Hypothalamus (tissue), 51 donors: ENCODE measurements around the gene FBXO33.
"Not testable (repeated sequence)": the region's sequence is repeated elsewhere in the genome, so short reads cannot be mapped to it uniquely, and the experiment has no call there.

Experiments used
- DNase-seq, 51 donors: peaks; one replicate each; lab custom pipeline; 2025; lab: John Stamatoyannopoulos, UW

Gene FBXO33

DNA sequence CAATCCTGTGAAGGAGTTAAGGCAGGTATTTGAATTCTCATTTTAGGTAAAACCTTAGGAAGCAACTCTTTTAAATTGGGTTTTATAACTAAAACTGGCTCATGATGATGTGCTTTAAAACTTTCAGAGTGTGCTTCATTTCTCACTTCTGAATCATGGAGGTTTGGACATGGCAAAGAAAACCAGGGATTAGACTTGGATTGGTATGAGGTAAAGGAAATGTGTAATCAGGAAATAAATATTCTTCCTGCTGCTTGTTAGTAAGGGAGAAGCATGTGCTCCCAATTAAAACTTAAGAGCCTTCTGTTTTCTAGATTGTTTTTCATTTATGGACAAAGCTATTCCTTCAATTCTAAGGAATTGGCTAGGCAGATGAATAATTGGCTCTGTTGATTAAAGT, 57.4 kb downstream of the FBXO33 start:
- no peak for DNase-seq

DNA sequence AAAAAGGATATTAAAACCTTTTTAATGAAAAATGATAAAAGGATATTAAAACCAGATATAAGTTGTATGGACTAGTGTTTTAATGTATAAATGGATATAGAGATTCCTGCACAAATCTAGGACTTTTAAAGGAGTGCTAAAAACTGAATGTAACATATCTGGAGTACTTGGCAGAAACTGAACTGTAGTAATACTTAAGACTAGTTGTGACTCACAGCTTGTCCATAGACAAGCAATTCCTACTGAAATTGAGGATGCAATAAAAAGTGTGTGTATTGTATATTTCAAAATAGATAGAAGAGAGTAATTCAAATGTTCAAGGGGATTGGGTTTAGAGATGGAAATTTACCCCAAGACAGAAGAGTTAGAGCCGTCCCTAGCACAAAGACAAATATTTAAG, 59.6 kb downstream of the FBXO33 start:
- DNase-seq, result no peak

DNA sequence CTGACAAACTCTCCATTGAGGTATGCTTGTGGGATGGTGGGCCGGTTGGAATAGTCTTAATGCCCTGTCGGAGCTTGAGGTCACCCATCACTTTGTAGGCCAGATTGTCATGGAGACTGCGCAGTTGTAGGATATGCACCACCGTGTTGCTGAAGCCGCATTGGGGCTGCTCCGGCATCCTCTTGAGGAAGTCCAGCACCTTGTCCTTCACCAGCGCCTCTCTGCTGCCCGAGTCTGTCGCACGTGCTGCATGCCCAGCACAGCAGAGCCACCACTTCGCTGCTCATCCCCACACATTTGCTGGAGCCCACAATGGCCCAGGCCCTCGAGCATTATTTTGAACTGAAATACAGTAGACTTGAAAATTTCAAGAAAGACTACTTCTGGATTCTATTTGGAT, 61.8 kb downstream of the FBXO33 start:
- no peak for DNase-seq

DNA sequence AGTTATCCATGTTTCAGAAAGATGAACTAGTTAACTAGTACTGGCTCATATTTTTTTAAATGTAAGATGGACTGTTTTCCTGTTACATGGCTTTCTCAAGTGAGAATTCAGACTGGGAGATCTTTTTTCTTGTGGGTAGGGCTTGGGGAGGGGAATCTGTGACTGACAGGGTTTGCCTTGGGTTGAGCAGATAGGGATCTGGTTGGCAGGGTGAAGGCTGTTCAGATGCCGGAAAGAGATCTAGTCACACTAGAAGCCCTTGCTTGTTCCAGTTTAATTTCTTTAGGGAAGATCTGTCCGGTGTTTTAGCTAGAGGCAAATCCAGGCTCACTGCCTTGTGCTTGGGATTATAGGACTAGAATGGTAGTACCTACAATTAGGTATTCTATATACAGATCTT, 63.2 kb downstream of the FBXO33 start:
- DNase-seq, result no peak

DNA sequence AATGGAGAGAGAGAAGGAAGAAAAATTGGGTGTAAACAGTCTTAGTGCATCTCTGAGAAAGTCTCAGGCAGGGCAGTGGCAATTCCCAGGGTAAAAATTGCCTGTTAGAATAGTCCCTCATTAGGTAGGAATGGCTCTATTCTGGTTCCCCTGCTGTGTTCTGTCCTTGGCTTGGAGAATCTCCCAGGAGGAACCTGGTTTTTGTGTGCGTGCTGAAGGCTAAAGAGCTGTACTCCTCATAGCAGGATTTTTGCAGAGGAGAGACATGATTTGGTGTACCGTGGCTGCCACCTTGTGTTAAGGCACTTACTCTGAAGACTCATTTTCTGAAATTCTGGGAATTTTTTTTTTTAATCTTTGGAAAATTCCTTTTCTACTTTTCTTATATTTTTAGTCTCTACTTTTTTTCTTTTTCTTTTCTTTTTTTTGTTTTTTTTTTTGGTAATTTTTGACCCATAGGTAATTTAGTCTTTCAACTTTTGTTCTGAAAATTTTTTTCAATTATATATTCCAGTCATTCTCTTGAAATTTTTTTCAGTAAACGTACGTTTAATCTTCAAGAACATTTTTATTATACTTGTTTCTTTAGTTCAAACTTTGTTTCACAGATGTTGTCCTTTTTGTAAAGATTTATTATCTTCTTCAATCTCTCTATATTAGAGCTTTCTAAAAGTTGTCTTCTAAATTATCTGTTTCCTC, 63.8 kb downstream of the FBXO33 start:
- DNase-seq, result peak in 18 of 51 donors; percentile 7 to 59 (median 25)

DNA sequence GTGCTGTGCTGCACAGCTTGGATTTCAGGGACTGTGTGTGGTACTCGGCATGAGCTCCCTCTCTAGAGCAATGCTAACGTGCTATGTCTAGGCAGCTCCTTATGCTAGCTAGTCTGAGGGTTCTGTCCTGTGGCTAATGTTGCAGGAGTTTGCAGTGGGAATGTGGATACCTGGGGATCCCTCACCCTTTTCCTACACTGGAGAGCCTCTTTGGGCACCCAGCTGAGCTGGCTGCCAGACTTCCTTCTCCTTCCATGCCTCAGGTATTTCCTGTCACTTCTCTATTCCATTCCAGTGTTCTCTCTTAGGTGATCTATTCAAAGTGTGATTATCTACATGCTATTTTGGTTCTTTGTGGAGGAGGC, 64.9 kb downstream of the FBXO33 start:
- no peak for DNase-seq

DNA sequence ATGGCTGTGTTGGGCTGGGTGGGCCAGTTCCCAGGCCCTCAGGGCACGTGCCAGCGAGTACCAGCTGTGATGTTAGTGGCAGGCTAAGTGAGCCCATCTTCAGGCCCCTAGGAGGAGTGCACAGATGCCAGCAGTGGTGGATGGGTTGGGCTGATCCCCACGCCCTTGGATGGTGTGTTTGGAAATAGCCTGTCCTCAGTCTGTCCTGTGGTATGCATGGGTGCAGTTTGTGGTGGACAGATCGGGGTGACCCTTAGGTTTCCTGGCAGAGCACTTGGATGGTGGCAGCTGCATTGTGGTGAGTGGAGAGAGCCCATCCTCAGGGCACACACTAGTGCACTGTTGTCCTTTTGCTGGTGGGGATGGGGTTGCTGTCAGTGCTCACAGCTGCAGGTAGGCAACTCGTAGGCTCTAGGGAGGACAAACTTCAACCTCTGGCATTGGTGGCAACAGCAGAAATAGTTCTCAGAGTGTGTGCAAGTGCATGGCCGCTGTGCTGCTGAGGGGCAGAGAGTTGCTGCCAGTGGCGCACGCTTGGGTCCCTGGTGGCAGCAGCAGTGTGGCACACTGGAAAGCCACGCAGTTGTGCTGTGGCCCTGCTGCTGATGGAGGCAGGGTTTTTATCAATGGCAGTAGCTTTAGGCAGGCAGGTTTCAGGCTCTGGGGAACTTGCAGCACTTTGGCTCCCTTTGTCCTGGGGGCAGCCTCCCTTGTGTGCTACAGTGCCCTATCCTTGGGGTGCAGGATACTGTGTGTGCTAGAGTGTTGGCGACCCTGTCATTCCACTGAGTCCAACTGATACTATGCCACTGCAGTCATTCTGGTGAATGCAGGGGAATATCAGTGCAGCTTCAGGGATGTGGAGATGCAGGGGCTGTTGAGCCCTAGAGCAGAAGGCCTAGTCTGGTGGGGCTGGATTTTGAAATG, 65.5 kb downstream of the FBXO33 start:
- no peak for DNase-seq

DNA sequence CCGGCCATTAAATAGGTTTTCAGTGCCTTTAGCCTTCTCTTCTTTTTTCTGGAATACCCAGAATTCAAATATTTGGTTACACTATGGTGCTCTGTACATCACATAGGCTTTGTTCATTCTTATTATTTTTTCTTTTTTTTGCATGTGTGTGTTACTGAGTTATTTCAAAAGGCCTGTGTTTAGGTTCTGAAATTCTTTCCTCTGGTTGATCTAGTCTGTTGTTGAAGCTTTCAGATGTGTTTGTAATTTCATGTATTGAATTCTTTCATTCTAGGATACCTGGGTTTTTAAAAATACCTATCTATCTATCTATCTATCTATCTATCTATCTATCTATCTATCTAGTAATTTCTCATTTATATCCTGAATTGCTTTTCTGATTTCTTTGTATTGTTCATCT, 66.9 kb downstream of the FBXO33 start:
- no peak for DNase-seq

DNA sequence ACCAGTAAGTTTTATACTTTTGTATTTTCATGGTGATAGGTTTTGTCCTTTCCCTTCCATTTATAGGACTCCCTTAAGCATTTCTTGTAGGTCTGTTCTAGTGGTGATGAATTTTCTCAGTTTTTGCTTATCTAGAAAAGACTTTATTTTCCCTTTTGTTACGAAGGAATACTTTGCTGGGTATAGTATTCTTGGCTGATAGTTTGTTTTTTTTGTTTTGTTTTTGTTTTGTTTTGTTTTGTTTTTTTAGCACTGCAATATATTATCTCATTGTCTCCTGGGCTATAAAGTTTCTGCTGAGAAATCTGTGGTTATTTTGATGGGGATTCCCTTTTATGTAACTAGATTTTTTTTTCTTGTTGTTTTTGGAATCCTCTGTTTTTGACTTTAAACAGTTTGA, 67.7 kb downstream of the FBXO33 start:
- no peak for DNase-seq

DNA sequence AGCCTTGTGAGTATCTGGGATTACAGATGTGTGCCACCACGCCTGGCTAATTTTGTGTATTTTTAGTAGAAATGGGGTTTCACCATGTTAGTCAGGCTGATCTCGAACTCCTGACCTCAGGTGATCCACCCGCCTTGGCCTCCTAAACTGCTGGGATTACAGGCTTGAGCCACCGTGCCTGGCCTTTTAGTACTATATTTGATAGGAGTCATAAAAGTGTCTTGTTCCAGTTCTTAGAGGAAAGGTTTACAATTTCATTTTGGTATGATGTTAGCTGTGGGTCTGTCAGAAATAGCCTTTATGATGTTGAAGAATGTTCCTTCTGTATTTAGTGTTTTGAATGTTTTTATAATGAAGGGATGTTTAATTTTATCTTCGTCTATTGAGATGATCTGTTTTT, 70.7 kb downstream of the FBXO33 start:
- DNase-seq, result not testable (repeated sequence)

DNA sequence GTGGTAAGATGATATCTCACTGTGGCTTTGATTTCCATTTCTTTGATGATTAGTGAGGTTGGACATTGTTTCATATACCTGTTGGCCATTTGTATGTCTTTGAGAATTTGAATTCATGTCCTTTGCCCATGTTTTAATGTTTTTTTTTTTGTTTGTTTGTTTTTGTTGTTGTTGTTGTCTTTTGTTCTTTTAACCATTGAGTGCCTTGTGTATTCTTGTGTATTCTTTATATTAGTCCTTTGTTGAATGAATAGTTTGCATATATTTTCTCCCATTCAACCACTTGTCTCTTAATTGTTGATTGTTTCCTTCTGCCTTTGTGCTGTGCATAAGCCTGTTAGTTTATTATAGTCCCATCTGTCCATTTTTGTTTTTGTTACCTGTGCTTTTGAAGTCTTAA, 71.9 kb downstream of the FBXO33 start:
- DNase-seq, result no peak

DNA sequence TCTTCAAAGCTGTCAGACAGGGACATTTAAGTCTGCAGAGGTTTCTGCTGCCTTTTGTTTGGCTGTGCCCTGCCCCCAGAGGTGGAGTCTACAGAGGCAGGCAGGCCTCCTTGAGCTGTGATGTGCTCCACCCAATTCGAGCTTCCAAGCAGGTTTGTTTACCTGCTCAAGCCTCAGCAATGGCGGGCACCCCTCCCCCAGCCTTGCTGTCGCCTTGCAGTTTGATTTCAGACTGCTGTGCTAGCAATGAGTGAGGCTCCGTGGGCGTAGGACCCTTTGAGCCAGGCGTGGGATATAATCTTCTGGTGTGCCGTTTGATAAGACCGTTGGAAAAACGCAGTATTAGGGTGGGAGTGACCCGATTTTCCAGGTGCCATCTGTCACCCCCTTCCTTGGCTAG, 73.2 kb downstream of the FBXO33 start:
- DNase-seq, result not testable (repeated sequence)

DNA sequence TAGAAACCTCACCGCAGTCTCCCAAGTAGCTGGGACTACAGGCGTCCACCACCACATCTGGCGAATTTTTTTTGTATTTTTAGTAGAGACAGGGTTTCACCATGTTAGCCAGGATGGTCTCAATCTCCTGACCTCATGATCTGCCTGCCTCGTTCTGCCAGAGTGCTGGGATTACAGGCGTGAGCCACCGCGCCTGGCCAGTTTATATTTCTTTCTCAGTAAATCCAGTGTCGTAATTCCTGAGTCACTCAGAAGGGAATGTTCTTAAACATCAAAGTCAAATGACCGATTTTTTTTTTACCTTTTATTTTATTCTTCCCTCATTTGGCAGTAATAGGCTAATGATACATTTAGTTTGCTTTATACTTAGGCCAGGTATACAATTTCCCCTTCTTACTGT, 80.5 kb downstream of the FBXO33 start:
- no peak for DNase-seq

DNA sequence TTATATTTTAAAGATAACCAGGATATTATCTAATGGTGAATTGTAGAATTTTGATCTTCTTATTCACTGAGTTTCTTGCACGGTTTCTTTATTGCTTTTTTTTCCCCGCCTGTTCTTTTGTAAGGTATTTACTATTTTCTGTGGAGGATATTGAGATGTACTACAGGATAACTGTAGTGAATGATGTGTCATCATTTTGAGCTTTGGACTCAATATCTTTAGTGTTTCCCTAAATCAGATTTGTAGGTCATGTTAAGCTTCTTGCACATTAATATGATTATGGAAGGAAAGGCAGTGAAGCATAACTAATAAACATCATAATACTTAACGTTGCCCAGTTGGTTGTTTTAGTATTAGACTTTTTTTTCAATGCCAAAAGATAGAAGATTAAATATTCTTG, 81.4 kb downstream of the FBXO33 start:
- DNase-seq, result no peak
